ENCODE results near the gene CUL4A.

DNA sequence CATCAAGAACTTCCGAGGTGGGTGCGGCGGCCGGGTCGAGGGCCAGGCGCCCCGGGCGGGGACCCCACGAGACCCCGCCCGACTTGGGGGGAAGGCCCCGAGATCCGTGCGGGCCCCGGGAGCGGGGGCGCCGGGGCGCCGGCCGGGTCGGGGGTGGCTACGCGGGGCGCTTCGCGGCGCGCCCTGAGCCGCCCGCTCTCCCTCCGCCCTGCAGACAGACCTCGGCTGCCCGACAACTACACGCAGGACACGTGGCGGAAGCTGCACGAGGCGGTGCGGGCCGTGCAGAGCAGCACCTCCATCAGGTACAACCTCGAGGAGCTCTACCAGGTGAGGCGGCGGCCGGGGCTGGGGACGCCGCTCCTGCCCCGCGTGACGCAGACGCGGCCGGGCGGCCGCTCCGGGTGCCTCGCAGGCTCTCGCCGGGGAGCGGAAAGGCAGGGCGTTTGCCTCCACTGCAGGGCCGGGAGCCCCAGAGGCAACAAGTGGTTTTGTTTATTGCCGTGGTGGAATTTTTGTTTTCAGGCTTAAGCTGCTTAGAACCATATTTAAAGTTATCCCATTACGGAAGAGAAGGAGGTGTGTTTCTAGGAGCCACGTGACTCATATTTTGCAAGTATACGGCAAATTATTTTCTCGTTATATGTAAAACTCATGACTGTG is 477 bp downstream of the CUL4A start:
- TF ChIP-seq NANOG (IDR thresholded peaks at IDR 0.05; ENCODE audit: borderline replicate concordance) (no peak), EZH2phosphoT487 (IDR thresholded peaks at IDR 0.05; ENCODE audit: unreplicated experiment) (no peak), CTCF (conservative IDR thresholded peaks at IDR 0.05; ENCODE audit: low read depth in 2 of 2) (no peak), REST (IDR thresholded peaks at IDR 0.05; ENCODE audit: unreplicated experiment) (no peak)
